ENCODE data around the gene CCDC192.

The CCDC192 gene

DNA sequence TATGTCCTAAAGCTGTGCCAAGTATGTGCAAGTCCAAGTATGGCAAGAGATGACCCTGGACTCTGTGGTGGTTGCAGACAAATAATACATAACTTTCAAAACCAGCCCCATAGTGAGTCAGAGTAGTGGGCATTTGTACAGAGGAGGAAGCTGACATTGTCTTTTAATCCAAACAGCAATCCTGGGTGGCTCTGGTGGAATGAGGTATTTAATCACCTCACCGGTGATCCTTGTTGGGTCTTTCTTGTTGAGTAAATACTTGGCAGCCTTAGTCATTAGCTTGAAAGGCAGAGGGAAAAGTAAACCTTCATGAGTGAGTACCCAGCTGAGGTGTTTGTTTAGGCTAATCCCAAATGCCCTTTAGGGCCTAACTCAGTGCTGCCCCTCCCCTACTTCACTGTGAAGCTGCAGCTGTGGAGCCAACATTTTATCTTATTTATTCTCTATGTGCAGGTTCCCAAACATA, 231.6 kb downstream of the CCDC192 start:
- TF ChIP-seq CTCF (IDR thresholded peaks at IDR 0.05; ENCODE audit: insufficient read depth, low read length, poor library complexity, severe bottlenecking) (no peak), EZH2phosphoT487 (conservative IDR thresholded peaks at IDR 0.05; ENCODE audit: low read length) (no peak)
- no peaks in the 10 kb centered on the region for H3K79me2 ChIP-seq (ENCODE audit: insufficient read depth, low read length)
- H3K4me3 ChIP-seq (ENCODE audit: insufficient read depth, low read length, poor library complexity, severe bottlenecking), result no peak overlapping the region
- no peaks in the 10 kb centered on the region for H3K9me3 ChIP-seq (ENCODE audit: insufficient read depth, low read length)
- no peak overlapping the region for H3K4me2 ChIP-seq (ENCODE audit: low read depth, low read length, poor library complexity, severe bottlenecking)
- no peak overlapping the region for H2AFZ ChIP-seq (ENCODE audit: low read depth, low read length, severe bottlenecking)
- H3K9ac ChIP-seq (ENCODE audit: low read length), result no peak overlapping the region
- H3K27ac ChIP-seq (ENCODE audit: low read depth, low read length), result no peak overlapping the region
- H3K9me2 ChIP-seq (replicated peaks; ENCODE audit: insufficient read depth, low read length), result no peaks in the 10 kb centered on the region
- no peaks in the 10 kb centered on the region for H3K27me3 ChIP-seq (ENCODE audit: low read length)
- no peaks in the 10 kb centered on the region for H3K36me3 ChIP-seq (ENCODE audit: low read length)
- no peaks in the 10 kb centered on the region for H3F3A ChIP-seq (ENCODE audit: insufficient read depth)
- no peaks in the 10 kb centered on the region for H4K20me1 ChIP-seq (ENCODE audit: low read depth, low read length)

DNA sequence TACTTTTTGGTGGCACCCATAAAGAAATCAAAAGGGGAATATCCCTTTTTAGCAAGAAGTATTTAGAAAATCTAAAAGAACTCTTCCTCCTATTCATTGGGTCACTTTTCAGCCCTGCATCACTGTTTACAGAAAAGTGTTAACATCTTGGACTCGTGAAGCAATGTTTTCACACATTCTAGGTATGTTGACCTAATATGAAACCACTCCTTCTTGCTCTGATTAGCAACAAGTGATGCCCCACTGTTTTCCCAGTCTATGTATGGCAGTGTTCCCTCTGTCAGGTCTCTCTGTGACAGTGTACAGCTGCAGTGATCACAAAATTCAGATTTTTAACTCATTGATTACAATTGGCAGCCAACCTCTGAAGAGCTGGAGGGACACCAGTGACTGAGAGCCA, 232.2 kb downstream of the CCDC192 start:
- H3F3A ChIP-seq (ENCODE audit: insufficient read depth), result no peaks in the 10 kb centered on the region
- H3K27ac ChIP-seq (ENCODE audit: low read depth, low read length), result no peak overlapping the region
- H3K79me2 ChIP-seq (ENCODE audit: insufficient read depth, low read length), result no peaks in the 10 kb centered on the region
- H3K4me3 ChIP-seq (ENCODE audit: insufficient read depth, low read length, poor library complexity, severe bottlenecking), result no peak overlapping the region
- no peak overlapping the region for H3K4me2 ChIP-seq (ENCODE audit: low read depth, low read length, poor library complexity, severe bottlenecking)
- TF ChIP-seq CTCF (IDR thresholded peaks at IDR 0.05; ENCODE audit: insufficient read depth, low read length, poor library complexity, severe bottlenecking), result no peak
- TF ChIP-seq EZH2phosphoT487 (conservative IDR thresholded peaks at IDR 0.05; ENCODE audit: low read length), result no peak
- H2AFZ ChIP-seq (ENCODE audit: low read depth, low read length, severe bottlenecking), result no peak overlapping the region
- H4K20me1 ChIP-seq (ENCODE audit: low read depth, low read length), result no peaks in the 10 kb centered on the region
- no peaks in the 10 kb centered on the region for H3K9me3 ChIP-seq (ENCODE audit: insufficient read depth, low read length)
- H3K27me3 ChIP-seq (ENCODE audit: low read length), result no peaks in the 10 kb centered on the region
- H3K9ac ChIP-seq (ENCODE audit: low read length), result no peak overlapping the region
- no peaks in the 10 kb centered on the region for H3K9me2 ChIP-seq (replicated peaks; ENCODE audit: insufficient read depth, low read length)
- H3K36me3 ChIP-seq (ENCODE audit: low read length), result no peaks in the 10 kb centered on the region

GRCh38 chr5:127936439-127936972, 233.3 kb downstream of the CCDC192 start:
- no peak overlapping the region for H3K9ac ChIP-seq (ENCODE audit: low read length)
- H4K20me1 ChIP-seq (ENCODE audit: low read depth, low read length), result no peaks in the 10 kb centered on the region
- H3K27ac ChIP-seq (ENCODE audit: low read depth, low read length), result no peak overlapping the region
- no peaks in the 10 kb centered on the region for H3K79me2 ChIP-seq (ENCODE audit: insufficient read depth, low read length)
- H3K9me2 ChIP-seq (replicated peaks; ENCODE audit: insufficient read depth, low read length), result no peaks in the 10 kb centered on the region
- TF ChIP-seq CTCF (IDR thresholded peaks at IDR 0.05; ENCODE audit: insufficient read depth, low read length, poor library complexity, severe bottlenecking), result no peak
- TF ChIP-seq EZH2phosphoT487 (conservative IDR thresholded peaks at IDR 0.05; ENCODE audit: low read length), result no peak
- H3K4me3 ChIP-seq (ENCODE audit: insufficient read depth, low read length, poor library complexity, severe bottlenecking), result no peak overlapping the region
- no peaks in the 10 kb centered on the region for H3K27me3 ChIP-seq (ENCODE audit: low read length)
- H3K9me3 ChIP-seq (ENCODE audit: insufficient read depth, low read length), result no peaks in the 10 kb centered on the region
- H3F3A ChIP-seq (ENCODE audit: insufficient read depth), result no peaks in the 10 kb centered on the region
- H3K4me2 ChIP-seq (ENCODE audit: low read depth, low read length, poor library complexity, severe bottlenecking), result no peak overlapping the region
- no peaks in the 10 kb centered on the region for H3K36me3 ChIP-seq (ENCODE audit: low read length)
- no peak overlapping the region for H2AFZ ChIP-seq (ENCODE audit: low read depth, low read length, severe bottlenecking)

Data from SU-DHL-6 (cell line).